ENCODE results near the gene ELOVL7. TPM values are rescaled to one million over a fixed set of nuclear protein-coding genes. Genes with fewer than 3 reads are reported as not detected.
A peak's percentile ranks its signal among the peaks of the same experiment; 100 is the strongest.

ELOVL7 gene
- polyA plus RNA-seq, 3 donors = 0.21 to 0.36 (median 0.33) TPM

- Mint-ChIP-seq H3K4me3 (no peak overlapping the region), H3K9me3 (peaks cover 2 to 15% (median 10%) of the 10 kb centered on the region in 7 donors), H3K27me3 (ENCODE audit: low read depth in 3 of 3) (no peaks in the 10 kb centered on the region), H3K27ac (no peak overlapping the region), H3K36me3 (peaks cover 0 to 5% of the 10 kb centered on the region in 2 donors), H3K4me1 (peaks cover 9% of the 10 kb centered on the region)
- TF ChIP-seq CTCF (IDR thresholded peaks at IDR 0.05) = no peak
- H4K20me1 ChIP-seq (ENCODE audit: insufficient read depth, low read length) = no peaks in the 10 kb centered on the region
- intact Hi-C loops (cut with micrococcal nuclease) = no loop called here
- H3K27me3 ChIP-seq (ENCODE audit: control insufficient read depth in 2 of 2, insufficient read depth in 2 of 2, low read length in 2 of 2) = no peaks in the 10 kb centered on the region
- H3K9me3 ChIP-seq (replicated peaks in 1 of 2; ENCODE audit: control insufficient read depth in 1 of 2, insufficient read depth in 1 of 2, low read length in 2 of 2) = peaks cover 0 to 6% of the 10 kb centered on the region in 2 donors
- peaks cover 0 to 6% of the 10 kb centered on the region in 2 donors for H3K4me1 ChIP-seq (ENCODE audit: control insufficient read depth in 1 of 2, insufficient read depth in 2 of 2, low read length in 2 of 2)
- H3K9ac ChIP-seq (ENCODE audit: insufficient read depth, low read length, poor library complexity, severe bottlenecking) = no peak overlapping the region
- no peak overlapping the region for H3K27ac ChIP-seq (ENCODE audit: low read depth in 1 of 2, low read length in 2 of 2)
- DNase-seq = peak; percentile 3 to 40 (median 13)
- H2AFZ ChIP-seq (ENCODE audit: insufficient read depth, low read depth, low read length, poor library complexity, severe bottlenecking) = no peak overlapping the region
- H3K79me2 ChIP-seq (ENCODE audit: insufficient read depth, low read length) = no peaks in the 10 kb centered on the region
- no CpG with 5 or more reads among the region's 1 CpG for WGBS (ENCODE audit: insufficient coverage)
- H3K4me3 ChIP-seq (replicated peaks in 1 of 3; ENCODE audit: low read depth in 2 of 3, low read length in 3 of 3) = no peak overlapping the region
- no peak overlapping the region for H3K4me2 ChIP-seq (replicated peaks; ENCODE audit: extremely low read depth, low read length, poor library complexity, severe bottlenecking)
- no peaks in the 10 kb centered on the region for H3K36me3 ChIP-seq (replicated peaks in 1 of 2; ENCODE audit: control insufficient read depth in 1 of 2, insufficient read depth in 2 of 2, low read length in 2 of 2)
These were observed 12.0 kb upstream of the ELOVL7 start for GRCh38 chr5:60856066-60856465.

GRCh38 chr5:60852940-60853339 is 8.9 kb upstream of the ELOVL7 start:
- WGBS (ENCODE audit: insufficient coverage) = 72% methylated on average over 3 of the region's 3 CpGs
- no peaks in the 10 kb centered on the region for H4K20me1 ChIP-seq (ENCODE audit: insufficient read depth, low read length)
- H3K27ac ChIP-seq (ENCODE audit: low read depth in 1 of 2, low read length in 2 of 2) = no peak overlapping the region

More at GRCh38 chr5:60852940-60853339, 8.9 kb upstream of the ELOVL7 start:
- DNase-seq = no peak
- no peak for TF ChIP-seq CTCF (IDR thresholded peaks at IDR 0.05)
- H3K9me3 Mint-ChIP-seq = peaks cover 0 to 4% (median 0%) of the 10 kb centered on the region in 7 donors
- H3K27me3 Mint-ChIP-seq (ENCODE audit: low read depth in 3 of 3) = no peaks in the 10 kb centered on the region
- Histone ChIP-seq H3K9ac (ENCODE audit: insufficient read depth, low read length, poor library complexity, severe bottlenecking) (no peak overlapping the region), H3K27me3 (ENCODE audit: control insufficient read depth in 2 of 2, insufficient read depth in 2 of 2, low read length in 2 of 2) (no peaks in the 10 kb centered on the region), H3K4me2 (replicated peaks; ENCODE audit: extremely low read depth, low read length, poor library complexity, severe bottlenecking) (no peak overlapping the region), H3K79me2 (ENCODE audit: insufficient read depth, low read length) (no peaks in the 10 kb centered on the region), H3K9me3 (replicated peaks in 1 of 2; ENCODE audit: control insufficient read depth in 1 of 2, insufficient read depth in 1 of 2, low read length in 2 of 2) (no peaks in the 10 kb centered on the region), H3K4me1 (ENCODE audit: control insufficient read depth in 1 of 2, insufficient read depth in 2 of 2, low read length in 2 of 2) (peaks cover 0 to 6% of the 10 kb centered on the region in 2 donors), H3K36me3 (replicated peaks in 1 of 2; ENCODE audit: control insufficient read depth in 1 of 2, insufficient read depth in 2 of 2, low read length in 2 of 2) (no peaks in the 10 kb centered on the region), H3K4me3 (replicated peaks in 1 of 3; ENCODE audit: low read depth in 2 of 3, low read length in 3 of 3) (no peak overlapping the region), H2AFZ (ENCODE audit: insufficient read depth, low read depth, low read length, poor library complexity, severe bottlenecking) (no peak overlapping the region)
- H3K4me1 Mint-ChIP-seq = peaks cover 9% of the 10 kb centered on the region
- intact Hi-C loops (cut with micrococcal nuclease) = no loop called here
- no peaks in the 10 kb centered on the region for H3K36me3 Mint-ChIP-seq
- H3K27ac Mint-ChIP-seq = no peak overlapping the region
- no peak overlapping the region for H3K4me3 Mint-ChIP-seq
